Left kidney (tissue), 2 donors: ENCODE results near the gene ISOC2. TPM values are rescaled to one million over a fixed set of nuclear protein-coding genes. Genes with fewer than 3 reads are reported as not detected.

Experiments used
- DNase-seq: peaks from one replicate; pipeline ENCODE4 v3.0.0-alpha.2; 2013
- polyA plus RNA-seq: library from polyadenylated mRNA; unstranded; fragments of 120-200 nt; gene quantifications from one replicate; pipeline ENCODE4 v1.2.1, GENCODE V29; 2013; ENCODE audit not compliant: insufficient read length

The ISOC2 gene
- polyA plus RNA-seq, 1 donor, result 30.1 TPM

DNA sequence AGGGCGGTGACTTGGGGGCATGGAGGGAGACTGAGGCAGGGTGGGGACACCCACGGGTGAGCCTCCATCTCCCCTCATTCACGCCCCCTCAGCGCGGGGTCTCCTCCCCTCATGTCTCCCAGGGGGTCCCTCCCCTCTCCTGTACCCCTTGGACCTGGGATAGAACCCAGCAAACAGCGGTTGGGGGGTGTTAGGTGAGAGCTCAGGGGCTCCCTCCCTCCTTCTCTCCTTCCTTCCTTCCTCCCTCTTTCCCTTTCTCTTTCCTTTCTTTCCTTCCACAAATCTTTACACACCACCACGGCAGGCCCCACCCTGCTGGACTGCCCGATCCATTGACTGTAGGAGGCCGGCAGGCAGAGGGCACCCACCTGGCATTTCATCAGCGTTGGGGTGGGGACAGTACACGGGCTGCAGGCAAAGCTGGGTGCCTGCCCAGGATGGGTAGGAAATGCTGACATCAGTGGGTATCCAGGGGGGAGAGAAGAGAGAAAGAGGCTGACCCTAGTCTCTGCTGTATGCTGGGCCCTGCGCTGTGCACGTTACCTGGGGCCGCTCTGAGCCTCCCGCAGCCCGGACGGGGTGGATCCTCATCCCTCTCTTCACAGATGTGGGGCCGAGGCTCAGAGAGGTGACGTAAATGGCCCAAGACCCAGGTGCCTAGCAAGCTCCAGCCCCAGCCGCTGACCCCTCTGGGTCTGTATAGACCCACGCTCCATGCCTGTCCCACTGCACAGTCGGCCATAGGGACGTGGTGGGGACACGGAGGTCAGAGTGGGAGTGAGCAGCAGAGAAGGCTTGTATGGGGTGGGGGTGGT, 30.3 kb upstream of the ISOC2 start:
- no peak for DNase-seq

DNA sequence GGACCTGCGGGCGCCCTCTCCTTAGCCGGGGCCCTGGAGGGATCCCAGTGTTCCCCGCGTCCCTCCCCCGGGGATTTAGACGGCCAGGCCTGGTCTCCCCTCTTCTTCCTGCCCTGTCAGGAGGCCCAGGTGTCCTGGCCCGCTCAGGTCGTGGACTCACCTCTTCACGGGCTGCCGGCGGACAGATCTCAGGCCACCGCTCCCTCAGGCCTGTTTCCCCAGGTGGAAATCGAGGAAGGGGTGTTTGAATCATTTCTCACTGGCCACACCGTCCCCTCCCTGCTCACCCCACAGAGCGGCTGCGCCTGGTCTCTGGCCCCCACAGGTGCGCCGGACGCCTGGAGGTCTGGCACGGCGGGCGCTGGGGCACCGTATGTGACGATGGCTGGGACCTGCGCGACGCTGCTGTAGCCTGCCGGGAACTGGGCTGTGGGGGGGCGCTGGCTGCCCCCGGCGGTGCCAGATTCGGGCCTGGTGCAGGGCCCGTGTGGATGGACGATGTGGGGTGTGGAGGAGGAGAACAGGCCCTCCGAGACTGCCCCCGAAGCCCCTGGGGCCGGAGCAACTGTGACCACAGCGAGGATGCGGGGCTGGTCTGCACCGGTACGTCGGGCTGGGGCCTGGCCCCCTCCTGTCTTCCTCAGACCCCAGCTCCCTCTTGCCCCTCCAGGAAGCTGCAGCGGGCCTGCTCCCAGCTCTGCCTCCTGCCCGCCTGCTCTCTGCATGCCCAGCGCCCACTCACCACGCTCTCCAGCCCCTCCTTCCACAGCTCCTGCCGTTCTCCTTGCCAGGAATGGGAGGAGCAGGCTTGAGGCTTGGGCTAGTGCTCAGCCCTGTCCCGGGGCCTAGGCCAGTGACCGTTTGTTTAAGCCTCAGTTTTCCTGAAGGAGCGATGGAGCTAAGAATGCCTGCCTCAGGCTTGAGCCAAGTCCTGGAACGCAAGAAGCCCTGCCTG, 29.3 kb upstream of the ISOC2 start:
- no peak for DNase-seq

DNA sequence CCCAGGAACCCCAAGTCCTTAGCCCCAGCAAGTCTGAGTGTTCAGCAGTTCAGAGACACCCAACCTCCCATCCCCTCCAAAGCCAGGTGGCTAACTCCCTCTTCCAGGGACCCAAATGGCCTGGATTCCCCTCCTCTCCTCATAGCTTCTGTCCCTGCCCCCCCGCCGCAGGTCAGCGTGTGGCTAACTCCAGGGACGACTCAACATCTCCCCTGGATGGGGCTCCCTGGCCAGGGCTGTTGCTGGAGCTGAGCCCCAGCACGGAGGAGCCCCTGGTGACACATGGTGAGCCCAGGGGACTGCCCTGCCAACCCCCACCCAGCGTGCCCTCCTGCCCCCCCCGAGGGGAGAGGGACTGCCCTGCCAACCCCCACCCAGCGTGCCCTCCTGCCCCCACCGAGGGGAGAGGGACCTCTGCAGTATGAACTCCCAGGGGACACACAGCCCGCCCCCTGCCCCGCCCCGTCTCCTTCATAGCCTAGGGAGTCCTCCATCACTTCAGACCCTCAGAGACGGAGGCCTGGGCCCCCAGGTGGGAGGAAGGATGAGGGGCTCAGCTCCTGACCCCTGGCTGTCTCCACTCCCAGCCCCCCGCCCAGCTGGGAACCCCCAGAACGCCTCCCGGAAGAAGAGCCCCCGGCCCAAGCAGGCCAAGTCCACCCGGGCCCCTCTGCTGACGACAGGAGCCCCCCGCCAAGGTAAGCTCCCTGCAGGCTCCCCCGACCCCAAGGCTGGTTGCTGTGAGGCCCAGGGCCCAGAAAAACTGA, 28.5 kb upstream of the ISOC2 start:
- DNase-seq, result no peak

DNA sequence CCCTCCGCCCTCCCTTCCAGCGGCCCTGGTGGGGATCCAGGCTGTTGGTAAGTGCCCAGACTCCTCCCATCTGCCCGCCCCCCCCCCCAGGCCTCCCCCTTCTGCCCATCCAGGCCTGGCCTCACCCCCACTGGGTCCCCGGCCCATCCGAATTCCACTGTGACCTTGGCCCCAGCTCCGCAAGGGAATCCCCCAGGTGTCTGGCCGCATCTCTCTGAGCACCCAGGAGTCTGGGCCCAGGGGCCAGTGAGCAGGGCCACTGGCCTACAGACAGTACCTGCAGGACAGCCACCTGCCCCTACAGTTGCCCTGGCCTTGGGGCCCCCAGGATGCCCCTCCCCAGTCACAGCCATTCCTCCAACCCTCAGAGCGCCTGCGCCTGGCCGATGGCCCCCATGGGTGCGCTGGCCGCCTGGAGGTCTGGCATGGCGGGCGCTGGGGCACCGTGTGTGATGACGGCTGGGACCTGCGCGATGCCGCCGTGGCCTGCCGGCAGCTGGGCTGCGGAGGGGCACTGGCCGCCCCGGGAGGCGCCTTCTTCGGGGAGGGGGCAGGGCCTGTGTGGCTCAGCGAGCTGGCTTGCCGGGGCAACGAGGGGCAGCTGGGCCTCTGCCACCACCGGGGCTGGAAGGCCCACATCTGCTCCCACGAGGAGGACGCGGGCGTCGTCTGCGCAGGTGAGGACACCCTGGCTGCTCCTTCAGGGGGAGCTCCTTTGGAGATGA, 27.7 kb upstream of the ISOC2 start:
- DNase-seq, result no peak

DNA sequence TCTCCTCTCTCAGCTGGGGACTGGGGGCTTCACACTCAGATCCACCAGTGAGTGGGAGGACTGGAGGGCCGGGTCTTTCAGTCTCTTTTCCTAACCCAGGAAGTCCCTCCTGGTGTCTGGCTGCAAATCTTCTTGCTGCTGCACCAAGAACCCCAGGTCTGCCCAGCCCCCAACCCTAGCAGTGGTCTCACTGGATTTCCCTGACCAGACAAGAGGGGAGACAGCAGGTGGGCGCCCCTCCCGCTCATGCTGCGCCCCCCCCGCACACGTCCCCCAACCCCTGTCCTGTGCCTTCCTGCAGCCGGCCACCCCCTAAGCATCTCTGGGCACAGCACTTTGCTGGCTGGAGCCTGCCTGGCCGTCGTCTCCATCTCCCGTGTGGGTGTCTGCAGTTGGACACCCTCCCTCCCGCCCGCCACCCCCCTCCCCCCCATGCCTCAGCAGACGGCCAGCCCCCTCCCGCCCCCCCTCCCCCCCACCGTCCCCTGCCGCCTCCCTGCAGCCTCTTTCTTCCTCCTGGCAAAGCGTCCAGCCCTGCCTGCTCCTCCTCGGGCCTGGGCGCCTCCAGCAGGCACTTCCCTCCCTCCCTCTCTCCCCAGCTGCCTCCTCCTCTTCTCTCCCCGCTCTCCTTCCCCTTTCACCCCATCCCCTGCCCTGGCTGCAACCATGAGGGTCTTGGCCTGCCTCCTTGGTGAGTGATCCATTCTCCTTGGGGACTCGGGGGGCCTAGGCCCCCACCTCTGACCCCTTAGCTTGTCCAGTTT, 26.7 kb upstream of the ISOC2 start, which contains the start of gene SSC5D:
Gene SSC5D (plus strand): TSS at position 513 of the 764 bp plus-strand sequence. CDS start 154 bp downstream, at position 667.
- DNase-seq, result no peak

DNA sequence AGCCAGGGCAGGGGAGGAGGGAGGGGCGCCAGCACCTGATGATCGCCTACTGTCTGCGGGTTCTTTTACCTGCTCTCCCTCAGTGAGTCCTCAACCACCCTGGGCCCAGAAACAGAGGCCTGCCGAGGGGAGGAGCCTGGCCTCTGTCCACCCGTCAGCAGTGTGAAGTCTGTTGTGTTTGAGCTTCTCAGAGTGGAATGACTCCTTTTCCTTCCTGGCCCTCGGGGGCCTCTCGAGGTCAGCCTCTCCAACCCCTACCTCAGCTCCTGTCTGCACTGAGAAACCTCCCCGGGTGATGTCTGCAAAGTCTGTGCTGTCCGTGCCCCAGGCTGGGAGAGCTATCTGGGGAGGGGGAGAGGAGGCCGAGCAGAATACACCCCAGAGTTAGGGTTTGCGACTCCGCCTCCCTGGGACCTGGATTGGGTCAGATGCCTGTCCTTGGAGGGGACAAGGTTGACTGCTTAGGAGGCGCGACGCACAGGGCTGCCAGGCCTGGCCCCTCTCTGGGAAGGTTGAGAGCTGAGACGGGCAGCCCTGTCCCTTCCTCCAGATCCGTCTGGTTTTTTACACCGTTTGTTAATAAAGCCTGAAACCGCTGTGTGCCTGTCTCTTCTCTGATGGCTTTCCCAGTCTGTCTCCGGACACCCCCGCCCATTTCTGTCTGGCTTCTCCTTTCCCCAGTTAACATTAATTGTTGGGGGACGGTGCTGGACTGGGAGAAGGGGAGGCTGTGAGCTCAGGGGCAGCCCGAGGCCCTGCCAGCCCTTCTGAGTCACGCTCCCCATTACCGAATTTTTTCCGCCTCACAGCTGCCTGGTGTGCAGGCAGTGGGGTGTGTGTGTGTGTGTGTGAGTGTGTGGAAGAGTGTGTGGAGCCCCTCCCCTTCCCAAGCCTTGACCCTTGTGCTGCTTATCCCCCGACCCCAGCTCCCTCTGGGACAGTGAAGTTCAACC, 25.8 kb upstream of the ISOC2 start:
- no peak for DNase-seq

DNA sequence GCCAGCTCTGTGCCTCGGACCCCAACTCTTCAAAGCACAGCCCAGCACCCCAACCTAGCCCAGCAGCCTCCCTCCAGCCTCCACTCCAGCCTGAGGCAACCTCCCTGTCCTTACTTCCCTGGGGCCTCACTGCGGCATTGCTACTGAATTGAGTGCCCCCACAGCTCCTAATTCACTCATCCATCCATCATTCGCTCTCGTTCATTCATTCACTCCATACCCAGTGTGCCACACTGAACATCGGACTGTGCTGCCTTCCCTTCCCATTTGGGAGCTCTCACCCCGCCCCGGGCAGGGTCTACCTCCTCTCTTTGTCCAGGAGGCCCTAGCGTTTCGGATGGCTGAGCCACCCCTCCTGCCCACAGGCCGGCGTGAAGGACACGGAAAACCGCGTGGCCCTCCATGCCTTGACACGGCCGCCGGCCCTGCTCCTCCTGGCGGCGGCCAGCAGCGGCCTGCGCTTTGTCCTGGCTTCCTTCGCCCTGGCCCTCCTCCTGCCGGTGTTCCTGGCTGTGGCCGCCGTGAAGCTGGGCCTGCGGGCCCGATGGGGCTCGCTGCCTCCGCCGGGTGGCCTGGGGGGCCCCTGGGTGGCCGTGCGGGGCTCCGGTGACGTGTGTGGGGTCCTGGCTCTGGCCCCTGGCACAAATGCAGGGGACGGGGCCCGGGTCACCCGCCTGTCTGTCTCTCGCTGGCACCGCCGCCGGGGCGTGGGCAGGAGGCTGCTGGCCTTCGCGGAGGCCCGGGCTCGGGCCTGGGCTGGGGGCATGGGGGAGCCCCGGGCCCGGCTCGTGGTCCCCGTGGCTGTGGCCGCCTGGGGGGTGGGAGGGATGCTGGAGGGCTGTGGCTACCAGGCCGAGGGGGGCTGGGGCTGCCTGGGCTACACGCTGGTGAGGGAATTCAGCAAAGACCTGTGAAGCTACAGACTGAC, 24.9 kb upstream of the ISOC2 start:
- no peak for DNase-seq

DNA sequence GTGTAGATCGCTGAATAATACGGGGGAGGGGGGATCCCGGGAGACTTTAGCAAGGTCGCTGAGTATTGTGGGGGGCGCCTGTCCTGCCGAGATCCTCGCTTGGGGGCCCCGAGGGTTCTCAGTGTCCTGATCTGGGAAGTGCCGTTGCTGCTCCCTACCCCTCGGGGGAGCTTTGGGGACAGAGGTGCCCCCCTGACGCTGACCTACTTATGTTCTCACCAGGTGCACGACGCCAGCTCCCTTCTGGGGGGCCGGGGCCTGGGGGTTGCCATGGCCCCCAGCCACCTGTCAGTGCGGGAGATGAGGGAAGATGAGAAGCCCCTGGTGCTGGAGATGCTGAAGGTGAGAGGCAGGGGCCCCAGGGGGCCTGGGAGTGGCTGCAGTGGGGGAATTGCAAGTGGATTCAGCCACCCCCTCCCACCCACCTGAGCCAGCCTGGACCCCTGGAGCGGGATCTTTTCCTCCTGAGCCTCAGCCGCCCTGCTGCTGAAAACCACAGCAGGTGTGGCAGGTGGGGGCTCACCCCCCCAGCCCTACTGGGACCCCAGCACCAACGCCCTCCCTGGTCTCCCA, 24.1 kb upstream of the ISOC2 start:
- no peak for DNase-seq

DNA sequence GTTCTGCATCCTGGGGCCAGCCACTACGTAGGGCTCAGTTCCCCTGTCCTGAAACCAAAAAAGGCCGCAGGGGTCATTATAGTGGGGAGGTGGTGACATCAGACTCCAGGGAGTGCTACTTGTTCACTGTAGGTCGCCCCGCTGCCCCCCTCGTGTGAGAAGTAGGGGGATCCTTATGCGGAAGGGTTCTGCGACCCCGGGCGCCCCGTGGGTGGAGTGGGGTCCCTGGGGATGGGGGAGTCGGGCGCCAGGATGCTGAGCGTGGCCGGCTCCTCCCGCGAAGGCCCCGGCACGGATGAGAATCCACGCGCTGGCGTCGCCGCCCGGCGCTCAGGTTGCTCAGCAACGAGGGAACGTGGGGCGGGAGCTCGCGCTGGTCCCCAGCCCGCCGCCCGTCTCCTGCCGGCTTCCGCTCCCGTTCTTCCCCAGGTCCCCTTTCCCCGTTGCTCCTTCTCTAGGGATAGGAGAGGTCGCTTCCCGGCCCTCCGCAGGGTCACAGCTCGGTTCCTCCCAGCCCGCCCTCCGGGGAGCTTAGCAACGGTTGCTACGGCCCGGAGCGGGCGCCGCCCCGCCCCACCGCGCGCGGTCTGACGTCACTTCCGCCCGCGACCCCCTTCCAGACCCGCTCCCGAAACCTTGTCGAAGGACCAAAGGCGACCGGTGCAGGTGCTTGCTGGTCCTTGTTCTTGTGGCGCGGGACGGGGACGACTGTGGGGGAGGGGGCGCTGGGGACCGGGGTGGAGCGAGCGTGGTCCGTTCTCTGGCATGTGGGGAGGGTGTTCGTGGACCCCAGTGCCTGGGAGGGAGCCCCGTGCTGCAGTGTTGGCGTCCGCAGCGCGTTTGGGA, 23.4 kb upstream of the ISOC2 start, which contains the start of gene NAT14:
Gene NAT14 (plus strand): TSS at position 596 of the 846 bp plus-strand sequence. CDS start 521 bp downstream, outside the sequence.
- DNase-seq, result no peak

DNA sequence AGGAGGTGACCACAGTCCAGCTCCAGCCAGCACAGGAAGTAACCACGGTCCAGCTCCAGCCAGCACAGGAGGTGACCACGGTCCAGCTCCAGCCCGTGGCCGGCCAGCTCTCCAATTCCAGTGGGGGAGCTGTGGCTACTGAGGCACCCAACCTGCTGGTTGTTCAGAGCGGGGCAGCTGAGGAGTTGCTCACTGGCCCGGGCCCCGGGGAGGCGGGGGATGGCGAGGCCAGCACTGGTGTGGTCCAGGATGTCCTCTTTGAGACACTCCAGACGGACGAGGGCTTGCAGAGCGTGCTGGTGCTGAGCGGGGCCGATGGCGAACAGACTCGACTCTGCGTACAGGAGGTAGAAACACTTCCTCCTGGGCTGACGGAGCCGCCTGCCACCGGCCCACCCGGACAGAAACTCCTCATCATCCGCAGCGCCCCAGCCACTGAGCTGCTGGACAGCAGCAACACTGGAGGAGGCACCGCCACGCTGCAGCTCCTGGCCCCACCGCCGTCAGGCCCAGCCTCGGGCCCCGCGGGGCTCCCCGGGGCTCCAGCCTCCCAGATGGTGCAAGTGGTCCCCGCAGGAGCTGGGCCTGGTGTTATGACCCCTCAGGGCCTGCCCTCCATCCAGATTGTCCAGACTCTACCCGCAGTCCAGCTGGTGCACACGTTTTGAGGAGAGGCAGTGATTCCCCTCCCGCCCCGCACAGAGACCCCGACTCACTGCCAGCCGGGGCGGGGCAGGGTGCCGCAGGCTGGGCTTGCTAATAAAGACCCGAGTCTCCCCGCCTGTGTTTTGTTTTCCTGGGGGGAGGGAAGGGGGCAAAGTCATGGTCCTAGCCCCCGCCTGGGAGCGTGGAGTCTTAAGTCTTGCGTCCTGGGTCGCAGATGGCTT, 22.5 kb upstream of the ISOC2 start:
- no peak for DNase-seq

DNA sequence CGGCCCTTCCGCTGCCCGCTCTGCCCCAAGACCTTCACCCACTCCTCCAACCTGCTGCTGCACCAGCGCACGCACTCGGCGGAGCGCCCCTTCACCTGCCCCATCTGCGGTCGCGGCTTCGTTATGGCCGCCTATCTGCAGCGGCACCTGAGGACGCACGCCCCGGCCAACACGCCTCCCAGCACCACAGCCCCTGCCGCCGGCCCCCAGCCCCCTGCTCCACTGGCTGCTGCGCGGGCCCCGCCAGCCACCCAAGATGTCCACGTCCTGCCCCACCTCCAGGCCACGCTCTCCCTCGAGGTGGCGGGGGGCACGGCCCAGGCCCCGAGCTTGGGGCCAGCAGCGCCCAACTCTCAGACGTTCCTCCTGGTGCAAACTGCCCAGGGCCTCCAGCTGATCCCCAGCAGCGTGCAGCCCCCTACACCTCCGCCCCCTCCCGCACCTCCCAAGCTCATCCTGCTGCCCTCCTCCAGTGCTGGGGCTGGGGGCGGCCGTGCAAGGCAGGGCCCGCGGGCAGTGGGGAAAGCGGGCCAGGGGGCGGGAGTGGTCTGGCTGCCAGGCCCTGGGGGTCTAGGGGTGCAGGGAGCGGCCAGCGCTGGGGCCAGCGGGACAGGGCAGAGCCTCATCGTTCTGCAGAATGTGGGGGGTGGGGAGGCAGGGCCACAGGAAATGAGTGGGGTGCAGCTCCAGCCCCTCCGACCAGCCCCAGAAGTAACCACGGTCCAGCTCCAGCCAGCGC, 21.7 kb upstream of the ISOC2 start:
- DNase-seq, result no peak

DNA sequence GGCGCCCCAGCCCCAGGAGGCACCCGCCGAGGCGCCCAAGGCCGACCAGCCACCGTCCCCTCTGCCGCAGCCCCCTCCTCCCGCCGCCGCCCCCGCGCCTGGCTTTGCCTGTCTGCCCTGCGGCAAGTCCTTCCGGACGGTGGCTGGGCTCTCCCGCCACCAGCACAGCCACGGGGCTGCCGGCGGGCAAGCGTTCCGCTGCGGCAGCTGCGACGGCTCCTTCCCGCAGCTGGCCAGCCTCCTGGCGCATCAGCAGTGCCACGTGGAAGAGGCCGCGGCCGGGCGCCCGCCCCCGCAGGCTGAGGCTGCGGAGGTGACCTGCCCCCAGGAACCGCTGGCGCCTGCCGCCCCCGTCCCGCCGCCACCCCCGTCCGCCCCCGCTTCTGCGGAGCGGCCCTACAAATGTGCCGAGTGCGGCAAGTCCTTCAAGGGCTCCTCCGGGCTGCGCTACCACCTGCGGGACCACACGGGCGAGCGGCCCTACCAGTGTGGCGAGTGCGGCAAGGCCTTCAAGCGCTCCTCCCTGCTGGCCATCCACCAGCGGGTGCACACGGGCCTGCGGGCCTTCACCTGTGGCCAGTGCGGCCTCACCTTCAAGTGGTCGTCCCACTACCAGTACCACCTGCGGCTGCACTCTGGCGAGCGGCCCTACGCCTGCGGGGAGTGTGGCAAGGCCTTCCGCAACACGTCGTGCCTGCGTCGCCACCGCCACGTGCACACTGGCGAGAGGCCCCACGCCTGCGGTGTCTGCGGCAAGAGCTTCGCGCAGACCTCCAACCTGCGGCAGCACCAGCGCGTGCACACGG, 20.9 kb upstream of the ISOC2 start:
- DNase-seq, result no peak

DNA sequence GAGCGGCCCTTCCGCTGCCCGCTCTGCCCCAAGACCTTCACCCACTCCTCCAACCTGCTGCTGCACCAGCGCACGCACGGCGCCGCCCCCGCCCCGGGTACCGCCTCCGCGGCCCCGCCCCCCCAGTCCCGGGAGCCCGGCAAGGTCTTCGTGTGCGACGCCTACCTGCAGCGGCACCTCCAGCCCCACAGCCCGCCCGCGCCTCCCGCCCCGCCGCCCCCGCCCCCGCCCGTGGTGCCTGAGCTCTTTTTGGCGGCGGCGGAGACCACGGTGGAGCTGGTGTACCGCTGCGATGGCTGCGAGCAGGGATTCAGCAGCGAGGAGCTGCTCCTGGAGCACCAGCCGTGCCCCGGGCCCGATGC, 20.3 kb upstream of the ISOC2 start:
- DNase-seq, result no peak

DNA sequence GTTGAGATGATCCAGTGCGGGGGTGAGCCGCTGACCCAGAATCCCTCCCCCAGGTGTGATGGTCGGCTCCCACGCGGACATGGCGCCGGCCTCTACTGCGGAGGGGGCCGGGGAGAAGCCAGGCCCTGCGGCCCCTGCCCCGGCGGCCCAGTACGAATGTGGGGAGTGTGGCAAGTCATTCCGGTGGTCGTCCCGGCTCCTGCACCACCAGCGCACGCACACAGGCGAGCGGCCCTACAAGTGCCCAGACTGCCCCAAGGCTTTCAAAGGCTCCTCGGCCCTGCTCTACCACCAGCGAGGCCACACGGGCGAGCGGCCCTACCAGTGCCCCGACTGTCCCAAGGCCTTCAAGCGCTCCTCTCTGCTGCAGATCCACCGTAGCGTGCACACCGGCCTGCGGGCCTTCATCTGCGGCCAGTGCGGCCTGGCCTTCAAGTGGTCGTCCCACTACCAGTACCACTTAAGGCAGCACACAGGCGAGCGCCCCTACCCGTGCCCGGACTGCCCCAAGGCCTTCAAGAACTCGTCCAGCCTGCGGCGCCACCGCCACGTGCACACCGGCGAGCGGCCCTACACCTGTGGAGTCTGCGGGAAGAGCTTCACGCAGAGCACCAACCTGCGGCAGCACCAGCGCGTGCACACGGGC, 19.8 kb upstream of the ISOC2 start:
- no peak for DNase-seq
